Measurements from ENCODE around the gene ARHGAP20.

DNA sequence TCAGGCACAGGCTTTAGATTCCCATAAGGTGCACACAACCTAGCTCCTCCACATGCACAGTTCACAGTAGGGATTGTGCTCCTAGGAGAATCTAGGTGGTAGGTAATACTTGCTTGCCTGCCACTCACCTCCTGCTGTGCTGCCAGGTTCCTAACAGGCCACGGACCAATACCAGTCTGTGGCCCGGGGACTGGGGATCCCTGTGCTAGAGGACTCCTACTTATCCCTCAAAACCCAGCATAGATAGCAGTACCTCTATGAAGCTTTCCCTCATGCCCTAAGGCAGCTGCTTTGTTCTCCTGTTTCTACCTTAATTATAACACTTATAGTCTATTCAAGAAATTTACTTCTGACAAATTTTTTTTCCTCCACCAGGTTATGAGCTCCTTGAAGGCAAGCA lies 36.7 kb downstream of the ARHGAP20 start:
- no peak for TF ChIP-seq CTCF (conservative IDR thresholded peaks at IDR 0.05; ENCODE audit: low read depth, low read length)
- TF ChIP-seq EZH2 (IDR thresholded peaks at IDR 0.05; ENCODE audit: low read length, unreplicated experiment): no peak

All from PC-3 (cell line).